GM21447 (cell line): ENCODE data around the gene ARHGAP6.

ENCODE experiments used
- ATAC-seq: cut with Tn5 transposase; IDR thresholded peaks from one replicate; pipeline ENCODE4 v1.9.1; 2021; ENCODE audit not compliant: unreplicated experiment

Gene ARHGAP6

DNA sequence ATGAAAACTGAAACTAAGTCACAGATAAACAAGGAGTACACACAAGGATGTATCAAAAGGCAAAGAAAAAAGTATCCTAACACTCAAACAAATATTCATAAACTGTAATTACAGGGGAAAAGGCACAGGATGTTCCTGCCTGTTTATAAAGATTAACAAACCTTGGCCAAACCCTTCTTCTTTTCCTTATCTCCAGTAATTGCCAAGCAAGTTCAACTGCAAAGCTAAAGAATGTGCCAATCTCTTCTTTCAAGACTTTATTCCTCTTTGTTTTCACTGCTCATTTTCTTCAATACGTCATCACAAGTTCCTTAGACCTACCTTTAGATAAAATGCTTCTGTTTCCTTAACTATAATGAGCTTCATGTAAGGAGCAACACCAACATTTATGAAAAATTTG lies 201.3 kb downstream of the ARHGAP6 start:
- no peak for ATAC-seq

DNA sequence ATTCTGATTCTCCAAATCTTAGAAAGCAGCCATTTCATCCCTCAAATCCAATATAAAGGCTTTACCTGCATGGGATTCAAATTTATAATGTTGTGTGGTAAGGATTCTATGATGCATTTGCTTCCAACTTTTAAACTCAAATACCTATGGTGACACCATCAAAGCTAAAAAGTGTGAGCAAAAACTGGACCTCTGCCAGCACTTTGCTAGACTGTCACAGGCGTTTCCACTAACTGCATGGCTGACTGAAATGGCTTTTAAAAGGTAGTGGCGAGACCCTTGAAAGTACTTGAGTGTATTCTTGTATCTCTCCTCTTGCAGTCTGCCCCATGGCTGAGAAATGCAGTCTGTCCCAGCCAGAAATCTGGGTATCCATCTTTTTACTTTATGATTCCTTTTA lies 203.1 kb downstream of the ARHGAP6 start:
- no peak for ATAC-seq

DNA sequence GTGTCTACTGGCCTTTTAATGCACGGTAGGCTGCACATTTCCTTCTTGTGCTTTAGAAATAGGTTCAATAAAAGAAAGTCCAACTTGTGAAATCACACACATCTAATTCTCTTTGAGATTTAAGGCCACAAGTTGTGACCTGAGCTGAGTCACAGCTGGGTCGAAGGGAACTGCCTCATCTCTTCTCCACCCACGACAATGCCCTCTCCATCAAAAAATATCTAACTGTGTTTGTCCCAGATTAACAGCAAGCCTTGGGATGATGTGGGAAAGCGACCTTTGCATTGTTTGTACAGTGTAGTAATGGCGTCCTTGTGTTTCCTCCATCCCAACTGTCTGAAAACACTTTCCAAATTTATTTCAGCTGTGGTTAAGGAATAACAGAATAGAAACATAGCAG lies 203.6 kb downstream of the ARHGAP6 start:
- ATAC-seq: no peak

DNA sequence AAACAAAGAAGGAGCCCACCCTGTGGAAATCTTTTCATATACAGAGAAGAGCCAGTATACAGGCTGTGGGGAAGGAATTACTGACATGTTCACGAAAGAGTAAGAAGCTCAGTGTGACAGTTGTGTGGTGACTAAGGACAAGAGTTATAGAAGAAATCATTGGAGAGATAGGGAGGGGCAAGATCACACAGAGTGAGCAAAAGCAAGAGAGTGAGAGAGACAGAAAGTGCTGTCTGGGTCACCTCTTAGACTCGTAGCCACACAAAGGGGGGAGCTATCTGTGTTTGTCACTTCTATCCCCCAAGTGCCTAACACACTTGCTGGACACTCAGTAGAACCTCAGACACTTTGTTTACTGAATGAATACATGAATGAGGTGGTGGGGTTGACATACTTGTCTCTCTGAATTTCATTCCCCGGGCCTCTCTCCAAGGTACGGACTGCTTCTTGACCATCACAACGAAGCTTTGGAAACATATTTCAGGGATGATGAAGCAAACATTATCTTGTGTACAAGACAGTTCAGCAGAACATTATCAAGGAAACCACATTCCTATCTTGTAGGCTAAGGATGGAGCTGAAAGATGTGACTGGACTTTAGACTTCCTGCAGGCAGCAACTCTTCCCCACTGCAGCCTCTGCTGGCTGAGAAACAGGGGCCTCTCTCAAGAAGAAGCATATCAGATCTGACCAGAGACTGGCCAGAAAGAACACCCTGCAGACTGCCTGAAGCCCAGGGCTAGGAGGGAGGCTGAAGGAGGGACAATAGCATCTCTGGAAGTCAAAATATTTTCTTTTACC lies 204.3 kb downstream of the ARHGAP6 start:
- ATAC-seq: no peak

DNA sequence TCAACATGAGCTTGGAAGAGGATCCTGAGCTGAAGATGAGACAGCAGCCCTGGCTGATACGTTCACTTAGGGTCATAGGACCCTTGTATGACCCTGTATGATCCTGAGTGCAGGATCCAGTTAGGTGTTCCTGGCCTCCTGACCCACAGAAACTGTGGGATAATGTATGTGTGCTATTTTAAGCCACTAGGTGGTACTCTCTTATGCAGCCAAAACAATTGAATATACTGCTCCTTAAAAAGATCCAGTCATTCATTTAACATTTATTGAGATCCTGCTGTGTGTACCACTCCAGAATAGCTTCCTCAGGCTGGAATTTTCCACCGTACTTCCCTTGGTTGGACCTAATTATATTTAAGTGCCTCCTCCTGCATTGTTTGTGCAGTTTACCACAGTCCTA lies 205.4 kb downstream of the ARHGAP6 start:
- no peak for ATAC-seq

DNA sequence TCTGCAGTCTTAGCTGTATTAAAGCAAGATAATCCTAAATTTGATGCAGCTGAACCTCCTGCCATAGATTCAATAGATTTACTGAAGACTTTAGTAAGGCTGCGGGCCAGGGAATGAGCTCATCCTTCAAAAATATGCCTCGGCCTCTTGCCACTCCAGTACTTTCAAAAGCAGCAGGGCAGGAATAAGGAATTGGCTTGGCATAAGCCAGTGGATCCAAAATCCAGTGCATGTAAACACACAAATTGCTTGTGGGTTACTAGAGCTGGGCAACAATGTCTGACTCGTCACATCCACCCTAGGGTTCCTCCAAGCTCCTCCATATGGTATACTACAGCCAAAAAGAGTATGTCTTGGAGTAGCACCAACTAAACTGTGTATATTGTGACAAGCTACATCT lies 207.6 kb downstream of the ARHGAP6 start:
- ATAC-seq: no peak

DNA sequence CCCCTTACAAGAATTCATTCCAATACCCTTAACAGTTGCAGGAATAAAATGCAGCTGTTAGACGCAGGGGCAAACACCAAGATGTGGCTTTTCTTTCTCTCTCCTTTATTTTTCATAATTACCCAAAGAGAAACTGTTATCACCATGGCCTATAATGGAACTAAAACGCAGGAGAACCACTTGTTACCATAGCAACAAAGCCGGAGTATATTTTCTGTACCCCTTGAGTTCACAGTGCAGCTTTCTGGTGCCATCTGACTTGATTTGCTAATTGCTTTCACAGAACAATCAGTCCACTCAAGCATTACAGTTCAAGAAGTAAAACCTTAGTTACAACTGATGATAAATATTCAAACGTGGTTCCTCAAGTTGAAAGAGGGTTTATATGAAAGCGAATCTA lies 214.6 kb downstream of the ARHGAP6 start:
- no peak for ATAC-seq

DNA sequence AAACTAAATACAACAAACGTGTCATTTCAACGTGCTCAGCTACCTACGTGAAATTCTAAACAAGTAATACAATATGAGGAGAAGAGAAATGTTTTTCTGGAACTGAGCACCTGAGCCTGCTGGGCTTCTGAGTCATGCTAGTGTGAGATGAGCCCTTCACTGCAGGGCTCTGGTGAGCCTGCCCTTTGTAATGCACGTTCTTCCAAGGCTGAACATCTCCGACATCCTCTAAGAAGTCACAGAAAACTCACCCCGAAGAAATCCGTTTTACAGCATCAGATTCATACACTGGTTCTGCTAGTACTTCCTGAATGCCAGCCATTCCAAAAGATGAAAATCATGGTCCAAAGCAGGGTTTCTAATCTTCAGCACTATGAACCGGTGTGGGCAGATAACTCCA lies 215.4 kb downstream of the ARHGAP6 start:
- ATAC-seq: no peak

DNA sequence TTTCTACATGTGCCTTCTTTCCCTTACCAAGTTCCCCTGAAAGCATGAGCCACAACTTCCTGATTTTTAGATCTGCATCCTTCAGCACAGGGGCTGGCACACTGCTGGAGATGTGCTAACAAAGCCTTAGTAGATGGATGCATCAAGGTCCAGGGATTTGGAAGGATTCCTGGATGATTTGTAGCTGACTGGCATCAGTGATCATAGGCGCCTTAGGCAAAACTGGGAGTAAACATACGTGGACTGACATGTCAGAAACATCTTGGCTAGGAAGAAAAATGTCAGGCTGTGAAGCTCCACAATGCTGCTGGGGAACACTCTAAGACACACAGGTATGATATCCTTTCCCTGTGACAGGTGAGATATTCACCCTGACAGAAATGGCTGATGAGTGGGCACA lies 216.1 kb downstream of the ARHGAP6 start:
- ATAC-seq: no peak

DNA sequence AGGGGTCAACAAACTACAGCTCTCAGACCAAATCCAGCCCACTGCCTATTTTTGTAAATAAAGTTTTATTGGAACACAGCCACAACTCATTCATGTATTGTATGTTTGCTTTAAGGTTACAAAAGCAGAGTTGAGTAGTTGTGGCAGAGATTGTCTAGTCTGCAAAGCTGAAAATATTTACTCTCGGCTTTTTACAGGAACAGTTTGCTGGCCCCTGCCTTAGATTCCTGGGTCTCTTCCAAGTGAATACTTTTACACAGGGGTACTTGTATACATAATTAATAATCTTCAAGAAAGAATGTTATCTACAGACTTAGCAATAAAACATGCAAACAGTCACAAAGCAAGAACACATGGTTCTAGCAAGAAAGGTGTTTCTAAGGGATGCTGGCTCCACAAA lies 218.3 kb downstream of the ARHGAP6 start:
- no peak for ATAC-seq

DNA sequence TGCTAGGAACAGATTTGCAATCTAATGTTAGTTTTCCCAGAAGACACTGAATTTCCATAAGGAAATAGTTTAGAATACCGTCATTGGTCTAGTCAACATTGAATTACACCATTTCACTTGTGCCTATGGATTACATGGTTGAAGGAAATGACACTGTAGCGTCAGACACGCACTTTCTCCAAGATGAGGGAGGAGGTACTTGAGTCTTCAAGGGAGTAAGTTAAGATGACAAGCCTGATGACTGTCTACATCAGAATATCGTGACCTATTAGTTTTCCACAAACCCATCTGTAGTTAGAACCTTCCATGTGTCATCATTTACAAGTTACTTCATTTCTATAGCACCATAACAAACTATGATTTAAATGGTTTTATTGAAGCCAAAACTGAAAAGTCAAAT lies 218.8 kb downstream of the ARHGAP6 start:
- no peak for ATAC-seq

DNA sequence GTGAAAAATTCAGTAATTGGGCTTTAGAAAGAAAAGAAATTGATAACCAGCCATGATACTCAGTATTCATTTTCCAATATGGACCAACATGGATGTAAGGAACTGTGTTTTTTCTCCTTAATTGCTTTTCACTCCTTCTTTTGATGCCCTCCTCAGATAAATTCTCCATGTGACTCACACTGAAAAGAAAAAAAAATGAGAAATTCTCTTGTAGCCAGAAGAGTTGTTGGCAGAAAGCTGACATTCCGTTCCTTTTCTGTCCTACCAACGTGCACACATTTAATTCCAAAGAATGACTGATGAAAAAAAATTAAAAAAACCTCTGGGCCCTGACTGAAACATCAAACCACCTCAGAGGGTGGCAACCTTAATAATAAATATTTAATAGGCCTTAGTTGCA lies 219.4 kb downstream of the ARHGAP6 start:
- no peak for ATAC-seq

DNA sequence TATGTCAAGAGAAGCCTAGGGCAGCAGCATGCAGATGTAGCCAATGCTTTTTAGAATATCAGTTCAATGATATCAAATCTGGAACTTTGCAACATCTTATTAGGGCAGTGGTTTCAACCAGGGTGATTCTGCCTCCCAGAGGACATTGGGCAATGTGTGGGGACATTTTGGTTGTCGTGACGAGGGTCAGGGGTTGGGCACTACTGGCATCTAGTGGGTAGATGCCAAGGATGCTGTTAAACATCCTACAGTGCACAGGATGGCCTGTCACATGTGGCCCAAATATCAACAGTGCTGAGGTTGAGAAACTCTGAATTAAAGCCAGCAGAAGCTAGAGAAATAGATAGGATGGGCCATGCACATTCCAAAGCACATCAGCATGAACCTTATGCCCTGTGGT lies 220.2 kb downstream of the ARHGAP6 start:
- ATAC-seq: no peak

DNA sequence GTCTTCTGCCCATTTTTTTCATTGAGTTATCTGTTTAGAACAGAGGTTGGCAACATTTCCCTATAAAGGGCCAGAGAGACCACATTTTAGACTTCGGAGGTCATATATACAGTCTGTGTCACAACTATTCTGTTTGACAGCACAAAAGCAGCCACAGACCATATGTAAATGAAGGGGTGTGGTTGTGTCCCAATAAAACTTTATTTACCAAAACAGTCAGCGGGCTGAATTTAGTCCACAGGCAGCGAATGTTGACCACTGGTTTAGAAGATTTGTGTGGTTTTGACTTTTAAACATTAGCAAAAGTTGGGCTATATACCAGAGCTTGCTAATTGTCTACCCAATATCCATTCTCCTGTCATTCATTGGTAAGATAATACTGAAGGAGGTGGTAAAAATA lies 221.7 kb downstream of the ARHGAP6 start:
- no peak for ATAC-seq

DNA sequence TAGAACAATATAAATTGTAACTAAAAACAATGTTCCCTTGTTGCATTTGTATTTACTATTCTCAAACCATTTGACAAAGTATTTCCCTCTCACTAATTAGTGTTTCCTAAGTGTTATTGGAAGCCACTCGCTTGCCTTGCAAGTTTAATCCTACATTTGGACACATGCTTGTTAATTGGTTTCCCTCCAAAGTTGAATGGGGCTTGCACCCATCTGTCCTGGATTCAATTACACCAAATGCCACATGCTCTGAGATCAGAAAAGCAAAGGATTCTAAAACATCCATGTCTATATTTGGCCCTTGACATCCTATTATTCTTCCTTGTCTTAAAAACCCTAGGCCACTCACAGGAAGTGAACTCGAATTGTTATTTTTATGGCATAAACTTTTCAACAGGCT lies 225.9 kb downstream of the ARHGAP6 start:
- ATAC-seq: no peak

DNA sequence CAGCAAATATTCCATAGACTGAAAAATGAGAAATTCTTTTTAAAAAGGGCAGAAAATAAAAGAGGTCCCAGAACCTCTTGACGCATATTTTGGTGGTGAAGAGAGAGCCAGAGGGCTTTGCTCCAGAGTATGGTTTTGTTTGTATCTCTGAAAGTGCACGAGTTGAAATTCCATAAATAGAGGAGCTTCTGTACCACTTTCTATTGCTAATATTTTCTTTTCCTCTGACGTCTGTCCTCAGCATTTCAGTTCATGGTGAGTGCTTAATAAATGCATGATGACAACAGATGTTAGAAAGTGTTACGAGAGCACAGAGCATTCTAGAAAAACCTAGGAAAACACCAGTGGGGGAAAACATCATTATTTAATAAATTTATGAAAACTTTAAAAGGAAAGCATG lies 227.0 kb downstream of the ARHGAP6 start:
- no peak for ATAC-seq

DNA sequence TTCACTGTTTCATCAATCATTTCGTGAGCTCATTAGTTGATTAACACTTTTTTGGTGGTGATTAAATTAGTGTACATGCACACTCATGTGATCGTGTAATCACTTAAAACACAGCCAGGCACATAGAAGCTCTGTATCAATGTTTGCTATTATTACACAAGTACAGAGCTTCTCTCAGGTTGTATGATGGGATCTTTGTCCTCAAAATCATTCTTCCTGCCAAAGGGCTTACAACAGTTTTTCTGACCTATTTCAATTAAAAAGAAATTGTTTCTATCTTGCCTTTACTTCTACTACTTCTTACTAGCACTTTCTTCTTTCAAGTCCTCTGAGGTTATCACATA lies 227.4 kb downstream of the ARHGAP6 start:
- ATAC-seq: no peak

DNA sequence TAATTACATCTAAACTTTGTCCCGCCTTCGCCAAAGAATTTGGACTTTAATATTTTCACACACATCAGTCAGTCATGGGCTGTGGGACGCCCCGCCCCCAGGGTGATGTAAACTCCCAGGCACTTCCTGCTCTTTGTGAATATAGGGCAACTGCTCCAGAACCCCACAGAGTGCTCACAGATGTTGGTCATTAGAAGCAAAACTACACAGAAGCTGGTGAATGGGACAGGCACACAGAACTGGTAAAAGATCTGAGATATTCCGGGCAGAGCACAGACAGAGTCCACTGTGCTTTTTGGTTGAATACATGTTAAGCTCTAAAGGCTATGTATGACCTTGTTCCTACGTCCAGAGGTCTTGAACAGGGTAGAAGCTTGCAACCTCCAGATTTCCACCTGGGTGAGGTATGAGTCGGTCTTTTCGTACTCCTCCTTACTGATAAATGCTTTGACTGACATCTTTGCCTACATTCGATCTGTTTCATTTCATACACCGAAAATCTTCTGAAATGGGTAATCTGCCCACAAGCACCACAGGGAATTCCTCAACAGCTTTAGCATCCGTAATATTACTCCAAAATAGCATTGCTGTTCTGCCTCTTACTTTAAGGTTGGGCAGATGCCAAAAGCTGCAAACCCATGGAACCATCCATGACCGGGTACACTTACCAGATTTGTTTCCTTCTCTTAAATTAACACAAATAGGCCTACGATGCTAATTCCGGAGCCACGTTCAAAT lies 227.9 kb downstream of the ARHGAP6 start:
- ATAC-seq: no peak

DNA sequence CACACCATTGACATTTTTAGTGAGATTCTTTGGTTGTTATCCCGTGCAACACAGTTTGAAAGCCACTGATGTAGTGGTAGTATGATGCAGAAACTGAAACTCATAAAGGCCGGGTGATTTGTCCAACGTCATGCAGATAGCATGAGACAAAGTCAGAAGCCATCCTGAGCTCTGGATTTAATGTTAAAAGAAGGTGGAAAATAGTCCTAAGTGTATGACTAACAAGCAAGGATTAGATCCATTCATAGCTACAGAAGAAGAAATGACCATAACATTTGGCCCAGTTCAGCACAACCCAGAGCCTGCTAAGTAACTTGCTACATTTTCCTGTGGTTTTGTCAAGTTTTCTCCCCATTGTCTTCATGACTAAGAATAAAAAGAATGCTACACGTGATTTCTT lies 230.2 kb downstream of the ARHGAP6 start:
- no peak for ATAC-seq

DNA sequence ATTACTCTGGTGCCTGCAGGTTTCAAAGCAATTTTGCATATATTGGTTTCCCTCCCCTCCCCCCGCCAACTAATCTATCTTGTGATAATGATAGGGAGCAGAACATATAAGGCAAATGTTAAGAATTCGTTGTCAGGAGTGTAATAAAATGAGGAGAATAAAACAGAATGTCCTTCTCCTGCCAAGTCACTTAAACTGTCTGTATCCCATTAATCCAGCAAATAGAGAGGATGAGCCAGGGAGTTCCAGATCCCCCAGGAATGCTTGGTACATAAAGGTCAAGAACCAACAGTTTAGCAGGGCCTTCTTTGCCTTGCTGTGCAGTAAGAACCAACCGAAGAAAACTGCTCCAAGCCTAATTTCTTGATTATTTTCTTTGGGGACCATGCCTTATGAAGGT lies 231.1 kb downstream of the ARHGAP6 start:
- no peak for ATAC-seq

DNA sequence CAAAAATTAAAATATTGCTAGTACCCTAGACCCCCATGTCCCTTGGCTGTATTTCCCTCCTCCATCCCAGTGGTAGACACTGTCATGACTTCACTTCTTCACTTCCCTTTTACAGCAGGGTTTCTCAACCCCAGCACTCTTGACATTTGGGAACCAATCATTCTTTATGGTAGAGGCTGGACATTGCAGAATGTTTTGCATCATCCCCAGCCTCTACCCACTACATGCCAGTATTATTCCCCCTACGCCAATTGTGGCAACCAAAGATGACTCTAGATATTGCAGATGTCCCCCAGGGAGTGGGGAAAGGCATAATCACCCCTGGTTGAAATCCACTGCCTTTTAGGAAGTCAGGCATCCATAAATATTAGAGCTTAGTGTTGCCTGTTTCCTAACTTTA lies 233.9 kb downstream of the ARHGAP6 start:
- no peak for ATAC-seq

DNA sequence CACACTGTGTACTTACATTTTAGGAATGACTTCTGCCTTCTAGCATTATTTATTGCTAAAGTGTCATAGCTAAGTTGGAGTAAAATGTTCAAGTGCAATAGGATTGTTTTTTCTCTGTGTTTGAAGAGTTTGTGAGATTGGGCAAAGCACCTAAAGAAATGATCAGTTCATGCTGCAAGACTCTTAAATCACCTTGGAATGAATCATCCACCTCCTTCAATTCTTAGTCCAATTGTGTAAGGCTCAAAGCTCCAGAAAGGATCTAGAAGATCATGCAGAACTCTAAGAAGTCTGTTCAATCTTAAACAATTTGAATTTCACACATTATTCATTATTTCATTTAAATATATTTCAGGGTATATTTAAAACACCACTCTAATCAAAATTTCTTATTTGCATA lies 235.4 kb downstream of the ARHGAP6 start:
- ATAC-seq: no peak
